ENCODE results near the gene SEPTIN2.
A peak's percentile ranks its signal among the peaks of the same experiment; 100 is the strongest.

Gene SEPTIN2

DNA sequence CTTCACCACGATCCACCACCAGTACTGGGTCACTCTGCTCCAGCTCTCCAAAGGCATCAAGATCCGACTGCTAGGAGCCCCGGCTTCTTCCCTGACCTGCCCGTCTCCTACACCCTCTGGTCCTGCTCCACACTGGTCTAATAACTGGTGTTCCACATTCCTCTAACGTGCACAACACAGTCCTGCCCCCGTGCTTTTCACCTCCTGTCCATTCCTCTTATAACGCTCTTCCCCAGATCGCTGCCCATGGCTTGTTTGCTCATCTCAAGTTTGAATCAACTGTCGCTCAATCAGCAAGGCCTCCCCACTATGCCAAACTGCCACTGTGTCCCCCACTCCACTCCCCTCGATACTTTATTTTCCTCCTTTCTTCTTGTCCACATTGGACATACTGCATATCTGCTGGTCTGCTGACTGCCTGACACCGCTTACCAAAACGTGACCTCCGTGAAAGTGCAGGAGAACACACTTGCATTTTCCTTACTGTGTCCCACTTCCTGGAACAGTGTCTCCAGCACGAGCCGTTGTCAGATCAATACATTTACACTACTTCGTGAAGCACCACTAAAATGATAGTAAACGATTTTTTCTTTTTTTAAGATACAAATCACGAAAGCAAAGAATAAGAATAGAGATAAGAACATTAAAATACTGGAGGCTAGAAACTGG is 6.8 kb upstream of the SEPTIN2 start:
- no peak for DNase-seq (ENCODE audit: low read depth, low spot score)
- TF ChIP-seq YY1 (IDR thresholded peaks at IDR 0.05; ENCODE audit: insufficient read depth, insufficient read length): no peak
- no peak for TF ChIP-seq SUZ12 (IDR thresholded peaks at IDR 0.05; ENCODE audit: extremely low read depth, insufficient read depth, insufficient read length)
- no peak for TF ChIP-seq ZNF274 (IDR thresholded peaks at IDR 0.05; ENCODE audit: low read depth, low read length)
- Histone ChIP-seq H3K4me1 (ENCODE audit: insufficient read depth, insufficient read length) (peaks cover 4% of the 10 kb centered on the region), H3K36me3 (ENCODE audit: insufficient read depth, insufficient read length, low read length) (peaks cover 41% of the 10 kb centered on the region), H3K4me3 (ENCODE audit: insufficient read length, low read depth) (no peak overlapping the region), H3K9me3 (ENCODE audit: insufficient read depth, low read length) (no peaks in the 10 kb centered on the region), H3K9ac (ENCODE audit: insufficient read length, low read depth) (no peak overlapping the region), H3K27me3 (ENCODE audit: insufficient read depth, insufficient read length) (no peaks in the 10 kb centered on the region)

- Histone ChIP-seq H3K27me3 (ENCODE audit: insufficient read depth, insufficient read length) (no peaks in the 10 kb centered on the region), H3K4me1 (ENCODE audit: insufficient read depth, insufficient read length) (peaks cover 4% of the 10 kb centered on the region), H3K4me3 (ENCODE audit: insufficient read length, low read depth) (no peak overlapping the region), H3K9me3 (ENCODE audit: insufficient read depth, low read length) (no peaks in the 10 kb centered on the region), H3K9ac (ENCODE audit: insufficient read length, low read depth) (no peak overlapping the region), H3K36me3 (ENCODE audit: insufficient read depth, insufficient read length, low read length) (peaks cover 39% of the 10 kb centered on the region)
- DNase-seq (ENCODE audit: low read depth, low spot score): no peak
- TF ChIP-seq YY1 (IDR thresholded peaks at IDR 0.05; ENCODE audit: insufficient read depth, insufficient read length): no peak
- TF ChIP-seq ZNF274 (IDR thresholded peaks at IDR 0.05; ENCODE audit: low read depth, low read length): no peak
- TF ChIP-seq SUZ12 (IDR thresholded peaks at IDR 0.05; ENCODE audit: extremely low read depth, insufficient read depth, insufficient read length): no peak
Measured at GRCh38 chr2:241309684-241310117, 6.0 kb upstream of the SEPTIN2 start.

DNA sequence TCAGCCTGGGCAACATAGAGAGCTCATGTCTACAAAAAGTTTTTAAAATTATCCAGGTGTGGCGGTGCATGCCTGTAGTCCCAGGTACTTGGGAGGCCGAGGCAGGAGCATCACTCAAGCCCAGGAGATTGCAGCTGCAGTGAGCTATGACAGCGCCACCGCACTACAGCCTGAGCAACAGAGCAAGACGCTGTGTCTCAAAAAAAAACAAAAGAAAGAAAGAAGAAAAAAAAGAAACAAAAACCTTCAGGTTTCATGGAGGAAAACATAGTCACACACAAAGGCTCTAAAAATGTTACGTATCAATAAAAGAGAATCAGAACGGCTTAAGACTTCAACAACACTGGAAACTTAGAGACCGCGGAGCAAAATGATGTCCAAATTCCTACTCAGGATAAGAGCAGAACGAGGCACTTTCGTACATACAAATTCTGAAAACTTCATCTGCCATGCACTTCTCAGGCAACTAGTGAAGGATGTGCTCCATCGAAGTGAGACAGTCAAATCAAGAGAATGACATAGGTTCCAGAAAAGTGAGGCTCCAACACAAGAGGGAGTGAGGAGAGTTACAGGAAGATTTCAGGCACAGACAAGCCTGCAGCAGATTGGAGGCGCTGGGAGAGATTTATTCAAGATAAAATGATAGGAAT is 4.7 kb upstream of the SEPTIN2 start:
- Histone ChIP-seq H3K4me3 (ENCODE audit: insufficient read length, low read depth) (no peak overlapping the region), H3K9ac (ENCODE audit: insufficient read length, low read depth) (no peak overlapping the region), H3K27me3 (ENCODE audit: insufficient read depth, insufficient read length) (no peaks in the 10 kb centered on the region), H3K36me3 (ENCODE audit: insufficient read depth, insufficient read length, low read length) (peaks cover 31% of the 10 kb centered on the region), H3K9me3 (ENCODE audit: insufficient read depth, low read length) (no peaks in the 10 kb centered on the region), H3K4me1 (ENCODE audit: insufficient read depth, insufficient read length) (peaks cover 4% of the 10 kb centered on the region)
- DNase-seq (ENCODE audit: low read depth, low spot score): no peak
- TF ChIP-seq ZNF274 (IDR thresholded peaks at IDR 0.05; ENCODE audit: low read depth, low read length) (no peak), SUZ12 (IDR thresholded peaks at IDR 0.05; ENCODE audit: extremely low read depth, insufficient read depth, insufficient read length) (no peak), YY1 (IDR thresholded peaks at IDR 0.05; ENCODE audit: insufficient read depth, insufficient read length) (no peak)

DNA sequence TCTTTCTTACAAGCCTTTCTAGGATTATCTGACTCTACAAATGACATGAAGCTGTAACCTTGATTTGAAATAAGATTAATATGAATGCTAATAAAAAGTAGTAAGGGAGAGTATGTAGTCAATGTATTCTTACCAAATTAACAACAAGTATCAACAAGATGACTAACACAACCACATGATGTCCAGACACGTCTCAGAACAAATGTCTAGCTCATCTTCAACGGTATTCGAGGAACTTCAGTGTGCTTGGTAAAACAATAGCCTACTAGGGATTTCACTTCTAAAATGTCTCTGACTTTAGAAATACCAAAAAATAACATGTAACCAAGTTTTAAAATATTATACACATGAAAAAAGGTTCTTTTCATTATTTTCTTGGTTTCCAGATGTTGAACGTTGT is 3.6 kb upstream of the SEPTIN2 start:
- no peak overlapping the region for H3K4me3 ChIP-seq (ENCODE audit: insufficient read length, low read depth)
- H3K36me3 ChIP-seq (ENCODE audit: insufficient read depth, insufficient read length, low read length): peaks cover 36% of the 10 kb centered on the region
- no peaks in the 10 kb centered on the region for H3K9me3 ChIP-seq (ENCODE audit: insufficient read depth, low read length)
- no peaks in the 10 kb centered on the region for H3K27me3 ChIP-seq (ENCODE audit: insufficient read depth, insufficient read length)
- peaks cover 4% of the 10 kb centered on the region for H3K4me1 ChIP-seq (ENCODE audit: insufficient read depth, insufficient read length)
- no peak overlapping the region for H3K9ac ChIP-seq (ENCODE audit: insufficient read length, low read depth)
- no peak for DNase-seq (ENCODE audit: low read depth, low spot score)
- TF ChIP-seq YY1 (IDR thresholded peaks at IDR 0.05; ENCODE audit: insufficient read depth, insufficient read length): no peak

- Histone ChIP-seq H3K4me3 (ENCODE audit: insufficient read length, low read depth) (peak overlapping the region; percentile 94), H3K9ac (ENCODE audit: insufficient read length, low read depth) (peak overlapping the region; percentile 94), H3K4me1 (ENCODE audit: insufficient read depth, insufficient read length) (peaks cover 2% of the 10 kb centered on the region), H3K9me3 (ENCODE audit: insufficient read depth, low read length) (no peaks in the 10 kb centered on the region), H3K36me3 (ENCODE audit: insufficient read depth, insufficient read length, low read length) (peaks cover 39% of the 10 kb centered on the region), H3K27me3 (ENCODE audit: insufficient read depth, insufficient read length) (no peaks in the 10 kb centered on the region)
- TF ChIP-seq YY1 (IDR thresholded peaks at IDR 0.05; ENCODE audit: insufficient read depth, insufficient read length) (no peak), ZNF274 (IDR thresholded peaks at IDR 0.05; ENCODE audit: low read depth, low read length) (no peak), SUZ12 (IDR thresholded peaks at IDR 0.05; ENCODE audit: extremely low read depth, insufficient read depth, insufficient read length) (no peak)
- no peak for DNase-seq (ENCODE audit: low read depth, low spot score)
Measured at GRCh38 chr2:241313543-241314095, 2.1 kb upstream of the SEPTIN2 start.

GRCh38 chr2:241314226-241315092 is 1.3 kb upstream of the SEPTIN2 start:
- no peak for TF ChIP-seq ZNF274 (IDR thresholded peaks at IDR 0.05; ENCODE audit: low read depth, low read length)
- no peak for TF ChIP-seq YY1 (IDR thresholded peaks at IDR 0.05; ENCODE audit: insufficient read depth, insufficient read length)
- no peak for TF ChIP-seq SUZ12 (IDR thresholded peaks at IDR 0.05; ENCODE audit: extremely low read depth, insufficient read depth, insufficient read length)
- Histone ChIP-seq H3K36me3 (ENCODE audit: insufficient read depth, insufficient read length, low read length) (peaks cover 35% of the 10 kb centered on the region), H3K9ac (ENCODE audit: insufficient read length, low read depth) (peak overlapping the region; percentile 94), H3K9me3 (ENCODE audit: insufficient read depth, low read length) (no peaks in the 10 kb centered on the region), H3K27me3 (ENCODE audit: insufficient read depth, insufficient read length) (no peaks in the 10 kb centered on the region), H3K4me1 (ENCODE audit: insufficient read depth, insufficient read length) (no peaks in the 10 kb centered on the region), H3K4me3 (ENCODE audit: insufficient read length, low read depth) (peak overlapping the region; percentile 94)
- DNase-seq (ENCODE audit: low read depth, low spot score): no peak

Measured in NT2/D1 (cell line).